DMS53 treated with DMSO at 0.1 percent for 48 hours (cell line): ENCODE data around the gene DNAJC11.
A peak's percentile ranks its signal among the peaks of the same experiment; 100 is the strongest.
"Not testable (repeated sequence)": the region's sequence is repeated elsewhere in the genome, so short reads cannot be mapped to it uniquely, and the experiment has no call there.

Experiments
- DNase-seq: peaks from one replicate; lab custom pipeline; 2025; ENCODE audit not compliant: unreplicated experiment; lab: John Stamatoyannopoulos, UW

The DNAJC11 gene

GRCh38 chr1:6701437-6702153 is at the start of gene DNAJC11:
Gene DNAJC11, minus strand, starts transcription at chr1:6701816. Its CDS starts 16 bp downstream, at chr1:6701800.
- DNase-seq: peak; percentile 66

- no peak for DNase-seq
These were observed 48.9 kb upstream of the DNAJC11 start for GRCh38 chr1:6750490-6750889.

GRCh38 chr1:6747674-6748073 is 46.1 kb upstream of the DNAJC11 start:
- DNase-seq: no peak

GRCh38 chr1:6745073-6745472 is 43.5 kb upstream of the DNAJC11 start:
- no peak for DNase-seq

- DNase-seq: no peak
These were observed 41.8 kb upstream of the DNAJC11 start for GRCh38 chr1:6743189-6744101.

GRCh38 chr1:6742676-6743188 is 41.1 kb upstream of the DNAJC11 start:
- DNase-seq: not testable (repeated sequence)

- no peak for DNase-seq
These were observed 37.5 kb upstream of the DNAJC11 start for GRCh38 chr1:6738987-6739676.

GRCh38 chr1:6732942-6733341 is 31.3 kb upstream of the DNAJC11 start:
- DNase-seq: no peak

- DNase-seq: no peak
These were observed 30.3 kb upstream of the DNAJC11 start for GRCh38 chr1:6731905-6732304.

GRCh38 chr1:6730880-6731279 is 29.3 kb upstream of the DNAJC11 start:
- DNase-seq: no peak

- no peak for DNase-seq
These were observed 28.9 kb upstream of the DNAJC11 start for GRCh38 chr1:6730473-6730872.

GRCh38 chr1:6727535-6727934 is 25.9 kb upstream of the DNAJC11 start:
- peak; percentile 49 for DNase-seq

GRCh38 chr1:6726253-6726652 is 24.6 kb upstream of the DNAJC11 start:
- no peak for DNase-seq

- DNase-seq: no peak
These were observed 23.0 kb upstream of the DNAJC11 start for GRCh38 chr1:6724517-6725141.

GRCh38 chr1:6723621-6724428 is 22.2 kb upstream of the DNAJC11 start:
- DNase-seq: no peak

- no peak for DNase-seq
These were observed 9.6 kb upstream of the DNAJC11 start for GRCh38 chr1:6711174-6711573.

- DNase-seq: no peak
These were observed 3.1 kb upstream of the DNAJC11 start for GRCh38 chr1:6704746-6705145.

GRCh38 chr1:6703016-6703415 is 1.4 kb upstream of the DNAJC11 start:
- DNase-seq: no peak

- no peak for DNase-seq
These were observed 671 bp downstream of the DNAJC11 start for GRCh38 chr1:6700853-6701436.

GRCh38 chr1:6699915-6700314 is 1.7 kb downstream of the DNAJC11 start:
- not testable (repeated sequence) for DNase-seq
